GM13976 (cell line): ENCODE measurements around the gene TSPAN32.

Experiments used
- DNase-seq: peaks from one replicate; pipeline ENCODE4 v3.0.0; 2012; ENCODE audit warnings: low spot score
- CTCF ChIP-seq: IDR thresholded peaks from 2 replicates; pipeline ENCODE4 v1.5.1; 2012; ENCODE audit warnings: borderline replicate concordance, mild to moderate bottlenecking; ENCODE audit not compliant: insufficient read depth; ENCODE audit errors: extremely low read depth, missing control alignments, control extremely low read depth
- in situ Hi-C: fragments of 300-500 bp; cut with MboI; formaldehyde crosslinking; loops from one replicate; pipeline ENCODE4 v1.12.0; 2022; ENCODE audit warnings: low sequenced_read_pairs, mixed read lengths, inconsistent platforms; ENCODE audit not compliant: unreplicated experiment

Gene TSPAN32

GRCh38 chr11:2267851-2268728, 33.7 kb upstream of the TSPAN32 start:
- TF ChIP-seq CTCF: no peak
- in situ Hi-C loops: no loop called here
- DNase-seq: no peak

DNA sequence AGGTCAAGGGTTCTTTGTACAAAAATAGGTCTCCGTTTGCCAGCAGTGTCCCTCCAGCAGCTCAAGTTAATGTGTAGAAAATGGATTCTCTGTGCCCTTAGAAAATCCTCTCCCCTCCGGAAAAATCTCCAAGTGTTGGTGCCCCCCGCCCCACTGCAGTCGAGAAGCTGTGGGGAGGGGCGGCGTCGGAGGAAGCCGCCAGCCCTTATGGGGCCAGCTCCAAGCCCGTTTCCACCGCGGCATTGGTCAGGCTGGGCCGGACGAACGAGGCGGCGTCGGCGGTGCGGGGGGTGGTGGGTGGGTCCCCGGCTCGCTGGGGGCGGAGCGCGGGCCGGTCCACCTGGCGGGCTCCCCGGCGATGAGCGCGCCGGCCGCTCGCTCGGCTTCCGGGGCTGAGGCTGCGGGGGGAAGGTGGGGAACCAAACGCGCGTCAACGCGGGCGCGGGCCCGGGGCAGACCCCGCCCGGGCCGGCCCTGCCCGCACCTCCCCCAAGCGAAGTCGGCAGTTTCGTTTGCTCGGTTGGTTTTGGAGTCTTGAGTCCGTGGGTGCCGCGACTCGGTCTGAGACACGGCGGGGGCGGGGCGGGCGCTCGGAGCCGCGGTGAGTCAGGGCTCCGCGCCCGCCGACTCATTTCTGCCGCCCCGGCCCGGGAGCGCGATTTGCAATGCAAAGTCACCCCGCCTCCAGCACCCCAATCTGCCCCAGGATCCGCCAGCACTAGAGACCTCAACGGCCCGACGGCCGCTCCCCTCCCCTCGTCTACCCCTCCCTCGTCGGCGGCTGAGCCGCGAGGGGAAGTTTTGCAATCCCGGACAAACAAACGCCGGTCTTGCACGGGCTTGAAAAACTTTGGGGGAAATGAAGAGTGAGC, 32.8 kb upstream of the TSPAN32 start:
- DNase-seq: peak; percentile 70
- no peak for TF ChIP-seq CTCF
- in situ Hi-C loops: no loop called here

DNA sequence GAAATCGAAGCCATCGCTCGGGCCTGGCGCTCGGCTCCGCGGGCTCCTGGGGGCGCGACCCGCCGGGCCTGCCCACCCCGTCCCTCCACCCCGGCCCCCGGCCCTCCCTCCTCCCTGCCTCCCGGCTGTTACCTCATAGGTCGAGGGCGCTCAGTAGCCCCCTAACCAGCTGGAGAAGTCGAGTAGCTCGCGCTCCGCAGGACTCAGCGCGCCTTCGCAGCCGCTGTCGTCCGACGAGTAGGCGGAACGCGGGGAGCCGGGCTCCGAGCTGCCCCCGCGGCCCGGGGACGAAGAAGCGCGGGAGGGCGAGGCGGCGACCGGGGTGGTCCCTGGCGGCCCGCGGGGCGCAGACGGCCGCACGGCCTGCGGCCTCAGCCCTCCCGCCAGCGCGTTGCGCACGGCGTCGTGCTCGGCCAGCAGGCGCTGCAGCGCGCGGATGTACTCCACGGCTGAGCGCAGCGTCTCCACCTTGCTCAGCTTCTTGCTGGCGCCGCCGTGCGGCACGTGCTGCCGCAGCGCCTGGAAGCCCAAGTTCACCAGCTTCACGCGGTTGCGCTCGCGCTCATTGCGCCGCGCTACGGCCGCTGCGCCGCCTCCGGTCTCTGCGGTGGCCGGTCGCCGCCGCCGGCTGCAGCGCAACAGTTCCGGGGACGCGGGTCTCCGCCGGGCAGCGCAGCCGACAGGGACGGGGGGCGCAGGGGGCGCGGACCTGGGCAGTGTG, 32.1 kb upstream of the TSPAN32 start:
- DNase-seq: peak; percentile 32
- no peak for TF ChIP-seq CTCF
- in situ Hi-C loops: no loop called here

DNA sequence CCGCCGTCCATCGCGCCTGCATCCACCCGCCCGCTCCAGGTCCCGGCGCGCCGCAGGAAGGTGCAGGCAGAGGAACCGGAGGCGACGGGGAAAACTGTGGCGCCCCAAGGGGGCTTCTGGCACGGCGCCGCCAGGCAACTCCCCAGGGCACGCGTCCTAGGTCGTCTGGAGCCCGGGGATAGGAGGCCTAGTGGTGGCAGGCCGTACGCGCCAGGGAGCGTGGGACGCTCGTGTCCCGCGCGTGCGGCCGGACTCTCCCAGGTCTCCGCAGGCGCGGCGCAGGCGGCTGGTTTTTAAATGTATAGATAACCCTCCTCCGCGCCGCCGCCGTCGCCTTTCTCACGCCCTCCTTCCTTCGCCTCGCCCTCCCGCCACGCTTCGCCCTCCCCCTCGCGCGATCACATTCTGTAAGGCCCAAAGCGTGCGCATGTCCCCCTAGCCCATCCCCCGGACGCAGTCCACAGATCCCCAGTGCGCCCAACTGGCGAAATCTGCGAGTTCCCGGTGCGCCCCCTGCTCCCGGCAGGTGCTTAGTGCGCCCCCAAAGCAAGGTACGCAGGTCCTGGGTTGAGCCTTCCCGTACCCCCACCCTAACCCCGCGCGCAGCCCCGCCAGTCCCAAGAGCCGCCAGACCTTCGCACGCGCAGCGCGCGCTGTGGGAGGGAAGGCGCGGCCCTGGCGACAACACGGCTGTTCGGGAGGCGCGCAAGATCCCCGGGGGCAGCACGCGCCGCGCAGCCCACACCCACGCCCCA, 31.3 kb upstream of the TSPAN32 start, which contains the start of gene ASCL2:
Gene ASCL2 (minus strand): TSS at position 267 of the 755 bp plus-strand sequence. CDS start 256 bp downstream, at position 11.
- peak; percentile 35 for DNase-seq
- in situ Hi-C loops: no loop called here
- no peak for TF ChIP-seq CTCF

GRCh38 chr11:2271077-2271326, 30.8 kb upstream of the TSPAN32 start:
- TF ChIP-seq CTCF: no peak
- in situ Hi-C loops: no loop called here
- DNase-seq: peak; percentile 27
